NB4 (cell line): ENCODE results near the gene NDUFC2.
"Not testable (repeated sequence)": the region's sequence is repeated elsewhere in the genome, so short reads cannot be mapped to it uniquely, and the experiment has no call there.

Source experiments
- DNase-seq: peaks from one replicate; pipeline ENCODE4 v3.0.0; 2010; ENCODE audit warnings: low read depth
- H3K4me3 ChIP-seq: one replicate; pipeline ENCODE4 v1.5.1; 2011; ENCODE audit warnings: mild to moderate bottlenecking, low read depth, low read length, moderate library complexity
- CTCF ChIP-seq: IDR thresholded peaks from one replicate; pipeline ENCODE4 v1.5.1; 2012; ENCODE audit warnings: low read depth, low read length
- MAX ChIP-seq: IDR thresholded peaks from 2 replicates; pipeline ENCODE4 v1.6.1; 2011; ENCODE audit warnings: low read depth, low read length
- MYC ChIP-seq: IDR thresholded peaks from 2 replicates; pipeline ENCODE4 v1.6.1; 2011; ENCODE audit warnings: low read depth, low read length
- POLR2A ChIP-seq: IDR thresholded peaks from 2 replicates; pipeline ENCODE4 v1.6.1; 2011; ENCODE audit warnings: mild to moderate bottlenecking; ENCODE audit not compliant: insufficient read length; ENCODE audit errors: extremely low read depth

The NDUFC2 gene

DNA sequence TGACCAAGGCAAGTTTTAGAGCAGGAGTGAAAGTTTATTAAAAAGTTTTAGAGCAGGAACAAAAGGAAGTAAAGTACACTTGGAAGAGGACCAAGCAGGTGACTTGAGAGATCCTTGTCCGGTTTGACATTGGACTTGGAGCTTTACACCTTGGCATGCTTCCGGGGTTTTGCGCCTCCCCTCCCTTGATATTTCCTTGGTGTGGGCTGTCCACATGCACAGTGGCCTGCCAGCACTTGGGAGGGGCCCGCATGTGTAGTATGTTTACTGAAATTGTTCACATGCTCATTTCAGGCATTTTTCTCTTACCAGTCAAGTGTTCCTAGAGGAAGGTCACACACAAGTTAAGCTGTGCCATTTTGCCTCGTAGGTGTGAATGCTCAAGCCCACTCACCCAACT, 35.0 kb downstream of the NDUFC2 start:
- TF ChIP-seq CTCF (no peak), MYC (no peak), POLR2A (no peak), MAX (no peak)
- DNase-seq = no peak
- no peak overlapping the region for H3K4me3 ChIP-seq

- TF ChIP-seq MYC (no peak), POLR2A (no peak), MAX (no peak)
- H3K4me3 ChIP-seq = no peak overlapping the region
- DNase-seq = no peak
Measured at GRCh38 chr11:78041843-78042440, 37.7 kb downstream of the NDUFC2 start.

- not testable (repeated sequence) for DNase-seq, H3K4me3 ChIP-seq
Measured at GRCh38 chr11:78041380-78041719, 38.3 kb downstream of the NDUFC2 start.

DNA sequence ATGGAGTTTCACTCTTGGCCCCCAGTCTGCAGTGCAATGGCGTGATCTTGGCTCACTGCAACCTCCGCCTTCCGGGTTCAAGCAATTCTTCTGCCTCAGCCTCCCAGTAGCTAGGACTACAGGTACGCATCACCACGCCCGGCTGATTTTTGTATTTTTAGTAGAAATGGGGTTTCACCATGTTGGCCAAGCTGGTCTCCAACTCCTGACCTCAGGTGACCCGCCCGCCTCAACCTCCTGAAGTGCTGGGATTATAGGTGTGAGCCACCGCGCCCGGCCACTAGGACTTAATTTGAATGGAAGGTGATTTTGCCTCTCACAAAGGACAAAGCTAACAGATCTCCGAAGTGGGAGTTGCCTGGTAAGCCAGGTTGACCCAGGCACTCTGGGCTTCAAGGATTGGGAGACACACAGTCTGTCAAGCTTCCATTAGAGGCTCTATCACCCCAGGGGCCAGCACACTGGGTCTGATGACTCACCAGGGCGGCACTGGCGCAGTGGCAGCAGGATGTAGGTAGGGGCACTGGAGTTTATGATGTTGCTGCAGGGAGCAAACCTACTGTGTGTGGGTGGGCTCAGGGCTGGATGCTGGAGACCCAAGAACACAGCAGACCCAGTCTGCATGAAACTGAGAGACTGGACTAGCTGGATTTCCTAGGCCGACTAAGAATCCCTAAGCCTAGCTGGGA, 38.8 kb downstream of the NDUFC2 start:
- TF ChIP-seq MAX = no peak
- no peak for TF ChIP-seq POLR2A
- TF ChIP-seq MYC = no peak
- TF ChIP-seq CTCF = no peak
- H3K4me3 ChIP-seq = no peak overlapping the region

DNA sequence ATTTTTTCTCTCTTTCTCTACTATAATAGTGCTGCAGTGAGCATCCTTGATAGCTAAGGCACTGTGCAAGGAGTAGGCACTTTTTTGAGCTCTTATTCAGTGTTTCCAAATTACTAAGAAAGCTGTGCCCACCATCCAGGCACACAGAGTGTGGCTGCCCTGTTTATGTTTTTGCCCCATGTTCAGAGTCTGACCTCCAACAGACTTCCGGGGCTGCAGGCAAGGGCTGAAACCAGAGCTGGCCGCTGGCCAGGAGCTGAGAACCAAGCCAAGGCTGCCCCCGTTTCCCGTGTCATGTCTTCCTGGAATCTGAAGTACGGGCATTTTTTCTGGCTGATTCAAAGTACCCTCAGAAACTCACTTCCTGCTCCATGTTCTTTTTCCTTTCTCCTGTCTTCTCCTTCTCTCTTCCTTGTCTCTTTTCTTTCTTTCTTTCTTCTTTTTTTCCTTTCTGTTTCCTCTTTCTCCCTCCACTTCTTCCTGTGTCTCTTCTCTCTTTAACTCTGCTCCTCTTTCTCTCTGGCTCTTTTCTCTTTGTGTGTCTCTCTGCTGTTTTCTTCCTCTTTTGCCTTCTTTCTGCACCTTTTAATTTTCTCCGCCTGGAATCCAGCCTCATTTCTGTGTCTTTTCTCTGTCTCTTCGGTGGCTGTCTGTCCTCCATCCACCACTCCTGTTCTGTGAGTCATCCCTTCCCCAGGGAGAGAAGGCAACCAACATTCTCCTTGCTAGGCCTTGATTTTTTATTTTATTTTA, 39.6 kb downstream of the NDUFC2 start:
- no peak for TF ChIP-seq CTCF
- peak; percentile 37 for TF ChIP-seq POLR2A
- TF ChIP-seq MAX = 0 out of 2 replicates have a peak, but pooled peaks have one; percentile 6

More for the DNA sequence above, 38.8 kb downstream of the NDUFC2 start:
- no peak for DNase-seq

GRCh38 chr11:78039391-78039918, 40.2 kb downstream of the NDUFC2 start:
- no peak overlapping the region for H3K4me3 ChIP-seq
- no peak for DNase-seq
- TF ChIP-seq CTCF = no peak
- TF ChIP-seq POLR2A = no peak
- TF ChIP-seq MYC = no peak
- TF ChIP-seq MAX = no peak

More for the DNA sequence above, 39.6 kb downstream of the NDUFC2 start:
- peak; percentile 76 for DNase-seq
- H3K4me3 ChIP-seq = peak overlapping the region; percentile 14
